HG03066 (cell line): ENCODE data around the gene QRFP.

ENCODE experiments used
- ATAC-seq: cut with Tn5 transposase; IDR thresholded peaks from one replicate; pipeline ENCODE4 v1.9.1; 2021; ENCODE audit warnings: low read depth; ENCODE audit not compliant: unreplicated experiment

The QRFP gene

GRCh38 chr9:130896233-130897014 lies at the start of gene QRFP:
Gene QRFP (minus strand): TSS chr9:130896812. CDS start chr9:130893838, 2,974 bp downstream.
- no peak for ATAC-seq

- ATAC-seq, result no peak
These were observed 48.6 kb upstream of the QRFP start for GRCh38 chr9:130945173-130945572.

- ATAC-seq, result no peak
These were observed 48.0 kb upstream of the QRFP start for GRCh38 chr9:130944510-130945058.

GRCh38 chr9:130943777-130944176 lies 47.2 kb upstream of the QRFP start:
- ATAC-seq, result no peak

GRCh38 chr9:130943221-130943620 lies 46.6 kb upstream of the QRFP start:
- ATAC-seq, result no peak

- ATAC-seq, result no peak
These were observed 46.1 kb upstream of the QRFP start for GRCh38 chr9:130942679-130943078.

- no peak for ATAC-seq
These were observed 45.5 kb upstream of the QRFP start for GRCh38 chr9:130942084-130942483.

GRCh38 chr9:130940693-130941576 lies 44.3 kb upstream of the QRFP start:
- ATAC-seq, result no peak

GRCh38 chr9:130940027-130940549 lies 43.5 kb upstream of the QRFP start:
- no peak for ATAC-seq

GRCh38 chr9:130939405-130940026 lies 42.9 kb upstream of the QRFP start:
- ATAC-seq, result no peak

GRCh38 chr9:130938652-130939404 lies 42.2 kb upstream of the QRFP start, which contains the start of gene FIBCD1:
Gene FIBCD1 (minus strand): TSS chr9:130939247. CDS start chr9:130938607, 640 bp downstream.
- no peak for ATAC-seq

- ATAC-seq, result no peak
These were observed 41.6 kb upstream of the QRFP start for GRCh38 chr9:130938184-130938651.

GRCh38 chr9:130937146-130938076 lies 40.8 kb upstream of the QRFP start:
- no peak for ATAC-seq

GRCh38 chr9:130936285-130937117 lies 39.9 kb upstream of the QRFP start:
- no peak for ATAC-seq

- no peak for ATAC-seq
These were observed 39.1 kb upstream of the QRFP start for GRCh38 chr9:130935648-130936271.

GRCh38 chr9:130934702-130935647 lies 38.4 kb upstream of the QRFP start:
- ATAC-seq, result no peak
